ENCODE data around the gene NR1H2. TPM values are rescaled to one million over a fixed set of nuclear protein-coding genes. Genes with fewer than 3 reads are reported as not detected.

NR1H2 gene
- total and polyA plus RNA-seq, 10 donors, result 53.1 to 96.0 (median 74.0) TPM

DNA sequence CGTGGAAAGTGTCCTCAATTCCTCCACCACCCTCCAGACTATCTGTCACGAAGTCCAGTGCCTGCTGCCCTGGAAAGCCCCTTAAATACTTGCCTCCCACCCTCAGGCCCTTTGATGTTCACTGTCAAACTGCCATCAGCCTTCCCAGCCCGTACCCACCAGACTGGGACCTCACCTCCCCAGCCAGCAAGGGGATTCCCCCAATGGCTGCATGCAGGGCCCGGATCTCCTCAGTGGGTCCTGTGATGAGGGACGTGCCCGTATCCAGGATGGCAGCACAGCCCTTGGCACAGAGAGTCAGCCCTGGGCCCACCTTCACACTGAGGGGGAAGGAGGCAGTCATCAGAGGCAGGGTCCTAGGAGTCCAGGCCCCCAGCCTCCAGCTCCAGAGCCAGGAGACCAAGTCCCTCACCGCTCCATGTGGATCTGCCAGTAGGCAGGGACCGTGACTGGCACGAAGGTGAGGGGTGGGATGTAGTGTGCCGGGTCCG is 16.9 kb upstream of the NR1H2 start:
- Histone ChIP-seq H3K27me3 (replicated peaks in 1 of 7) (no peaks in the 10 kb centered on the region), H3K4me1 (peaks cover 0 to 60% (median 15%) of the 10 kb centered on the region in 6 donors), H3K27ac (no peak overlapping the region), H3K4me3 (no peak overlapping the region), H3K9me3 (no peaks in the 10 kb centered on the region), H3K36me3 (no peaks in the 10 kb centered on the region)
- no peak for DNase-seq
- no peak for TF ChIP-seq POLR2AphosphoS5 (IDR thresholded peaks at IDR 0.05)
- TF ChIP-seq POLR2A (IDR thresholded peaks at IDR 0.05), result no peak
- TF ChIP-seq, protein P1, sequence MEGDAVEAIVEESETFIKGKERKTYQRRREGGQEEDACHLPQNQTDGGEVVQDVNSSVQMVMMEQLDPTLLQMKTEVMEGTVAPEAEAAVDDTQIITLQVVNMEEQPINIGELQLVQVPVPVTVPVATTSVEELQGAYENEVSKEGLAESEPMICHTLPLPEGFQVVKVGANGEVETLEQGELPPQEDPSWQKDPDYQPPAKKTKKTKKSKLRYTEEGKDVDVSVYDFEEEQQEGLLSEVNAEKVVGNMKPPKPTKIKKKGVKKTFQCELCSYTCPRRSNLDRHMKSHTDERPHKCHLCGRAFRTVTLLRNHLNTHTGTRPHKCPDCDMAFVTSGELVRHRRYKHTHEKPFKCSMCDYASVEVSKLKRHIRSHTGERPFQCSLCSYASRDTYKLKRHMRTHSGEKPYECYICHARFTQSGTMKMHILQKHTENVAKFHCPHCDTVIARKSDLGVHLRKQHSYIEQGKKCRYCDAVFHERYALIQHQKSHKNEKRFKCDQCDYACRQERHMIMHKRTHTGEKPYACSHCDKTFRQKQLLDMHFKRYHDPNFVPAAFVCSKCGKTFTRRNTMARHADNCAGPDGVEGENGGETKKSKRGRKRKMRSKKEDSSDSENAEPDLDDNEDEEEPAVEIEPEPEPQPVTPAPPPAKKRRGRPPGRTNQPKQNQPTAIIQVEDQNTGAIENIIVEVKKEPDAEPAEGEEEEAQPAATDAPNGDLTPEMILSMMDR (IDR thresholded peaks at IDR 0.05 in 8 of 11, conservative IDR thresholded peaks at IDR 0.05 in 3 of 11), result no peak
- intact Hi-C loops (cut with DNase I; ENCODE audit: low total_unique reads), result loop anchor here (5.0 kb wide), 1 partner anchor 423 kb away; no protein-coding TSS in a partner anchor
- 83 to 96% (median 90%) methylated on average over 9 to 11 of the region's 11 CpGs for WGBS, 5 donors

DNA sequence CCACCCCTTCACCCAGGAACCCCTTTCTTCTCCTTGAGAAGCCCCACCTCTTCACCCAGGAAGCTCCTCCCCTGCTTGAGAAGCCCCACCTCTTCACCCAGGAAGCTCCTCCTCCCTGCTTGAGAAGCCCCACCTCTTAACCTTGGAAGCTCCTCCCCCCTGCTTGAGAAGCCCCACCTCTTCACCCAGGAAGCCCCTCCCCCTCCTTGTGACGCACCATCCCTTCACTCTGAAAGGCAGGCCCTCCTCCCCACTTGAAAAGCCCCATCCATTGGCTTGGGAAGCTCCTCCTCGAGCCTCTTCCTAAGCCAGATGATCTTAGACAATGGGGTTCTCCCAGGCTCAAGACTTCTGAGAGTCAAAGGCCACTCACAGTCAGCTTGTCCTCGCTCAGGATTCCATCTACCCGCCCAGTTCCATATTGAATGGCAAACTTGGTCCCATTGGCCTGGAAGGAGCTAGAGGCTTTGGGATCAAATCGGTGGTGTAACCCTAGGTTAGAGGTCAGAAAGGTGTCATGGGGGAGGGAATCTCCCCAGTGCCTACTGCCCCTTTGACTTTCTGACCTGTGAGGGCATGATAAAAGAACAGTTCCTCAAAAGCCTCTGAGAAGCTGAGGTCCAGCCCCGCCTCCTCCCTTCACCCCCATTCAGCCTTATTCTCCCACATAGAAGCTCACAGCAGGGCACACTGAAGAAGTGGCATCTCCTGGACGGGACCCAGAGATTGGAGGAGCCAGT is 14.8 kb upstream of the NR1H2 start:
- Histone ChIP-seq H3K4me3 (no peak overlapping the region), H3K4me1 (peaks cover 0 to 76% (median 26%) of the 10 kb centered on the region in 6 donors), H3K27ac (no peak overlapping the region), H3K36me3 (no peaks in the 10 kb centered on the region), H3K27me3 (replicated peaks in 1 of 7) (no peaks in the 10 kb centered on the region), H3K9me3 (no peaks in the 10 kb centered on the region)
- no peak for DNase-seq
- WGBS, 5 donors, result 75 to 88% (median 84%) methylated on average over 6 to 7 of the region's 7 CpGs
- intact Hi-C loops (cut with DNase I; ENCODE audit: low total_unique reads), result loop anchor here (10.0 kb wide), 1 partner anchor 53 kb away; the partner anchor contains the start of gene SPIB
- no peak for TF ChIP-seq POLR2A (IDR thresholded peaks at IDR 0.05)
- TF ChIP-seq, protein P1 (IDR thresholded peaks at IDR 0.05 in 8 of 11, conservative IDR thresholded peaks at IDR 0.05 in 3 of 11), result no peak
- TF ChIP-seq POLR2AphosphoS5 (IDR thresholded peaks at IDR 0.05), result no peak

DNA sequence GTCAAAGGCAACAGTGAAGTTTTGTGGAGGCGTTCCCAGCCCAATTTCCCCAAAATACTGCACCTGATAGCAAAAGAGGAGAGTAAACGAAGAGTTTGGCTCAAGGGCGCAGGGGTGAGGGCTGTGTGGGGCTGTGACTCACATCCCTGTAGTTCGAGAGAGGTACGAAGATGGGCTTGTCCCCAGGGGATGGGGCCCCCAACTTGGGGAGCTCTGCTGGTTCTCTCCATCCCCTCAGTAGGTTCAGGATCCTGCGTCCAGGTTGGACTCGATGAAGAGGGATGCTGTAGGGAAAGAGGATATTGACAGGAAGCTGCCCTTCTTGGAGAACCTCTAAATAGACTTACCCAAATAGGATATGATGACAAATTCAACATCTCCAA is 14.2 kb upstream of the NR1H2 start:
- 83 to 91% (median 90%) methylated on average over 7 of the region's 7 CpGs for WGBS, 5 donors
- DNase-seq, result no peak
- Histone ChIP-seq H3K4me1 (peaks cover 0 to 71% (median 23%) of the 10 kb centered on the region in 6 donors), H3K9me3 (no peaks in the 10 kb centered on the region), H3K27ac (no peak overlapping the region), H3K36me3 (no peaks in the 10 kb centered on the region), H3K27me3 (replicated peaks in 1 of 7) (no peaks in the 10 kb centered on the region), H3K4me3 (no peak overlapping the region)
- TF ChIP-seq, protein P1 (IDR thresholded peaks at IDR 0.05 in 8 of 11, conservative IDR thresholded peaks at IDR 0.05 in 3 of 11), result no peak
- TF ChIP-seq POLR2AphosphoS5 (IDR thresholded peaks at IDR 0.05), result no peak
- TF ChIP-seq POLR2A (IDR thresholded peaks at IDR 0.05), result no peak
- intact Hi-C loops (cut with DNase I; ENCODE audit: low total_unique reads), result loop anchor here (10.0 kb wide), 1 partner anchor 53 kb away; the partner anchor contains the start of gene SPIB
